ACC112 (cell line): ENCODE measurements around the gene CDH23.

ENCODE experiments used
- H2AFZ ChIP-seq: fragments of 200-600 bp; sonication (generic); one replicate; pipeline ENCODE4 v1.6.0; 2017; ENCODE audit warnings: antibody characterized with exemption, low read length; ENCODE audit not compliant: unreplicated experiment
- H3K27ac ChIP-seq: fragments of 200-600 bp; sonication (generic); 2 replicates; pipeline ENCODE4 v1.5.1; 2014; ENCODE audit warnings: low read depth, mild to moderate bottlenecking, antibody characterized with exemption, low read length, moderate library complexity
- H3K27me3 ChIP-seq: fragments of 200-600 bp; sonication (generic); 2 replicates; pipeline ENCODE4 v1.6.1; 2014; ENCODE audit warnings: mild to moderate bottlenecking, antibody characterized with exemption, low read length, moderate library complexity, mixed read lengths; ENCODE audit not compliant: insufficient read depth
- H3K36me3 ChIP-seq: fragments of 200-600 bp; sonication (generic); 2 replicates; pipeline ENCODE4 v1.6.1; 2016; ENCODE audit warnings: mild to moderate bottlenecking, antibody characterized with exemption, low read length, moderate library complexity, mixed read lengths; ENCODE audit not compliant: insufficient read depth
- H3K4me1 ChIP-seq: fragments of 200-600 bp; sonication (generic); one replicate; pipeline ENCODE4 v1.6.1; 2016; ENCODE audit warnings: low read length, mixed read lengths; ENCODE audit not compliant: insufficient read depth, unreplicated experiment, control insufficient read depth
- H3K4me3 ChIP-seq: fragments of 200-600 bp; sonication (generic); 2 replicates; pipeline ENCODE4 v1.5.1; 2014; ENCODE audit warnings: mild to moderate bottlenecking, low read depth, low read length
- H3K79me2 ChIP-seq: fragments of 200-600 bp; sonication (generic); one replicate; pipeline ENCODE4 v1.6.0; 2016; ENCODE audit warnings: low read length; ENCODE audit not compliant: control insufficient read depth, unreplicated experiment, insufficient read depth

Gene CDH23

DNA sequence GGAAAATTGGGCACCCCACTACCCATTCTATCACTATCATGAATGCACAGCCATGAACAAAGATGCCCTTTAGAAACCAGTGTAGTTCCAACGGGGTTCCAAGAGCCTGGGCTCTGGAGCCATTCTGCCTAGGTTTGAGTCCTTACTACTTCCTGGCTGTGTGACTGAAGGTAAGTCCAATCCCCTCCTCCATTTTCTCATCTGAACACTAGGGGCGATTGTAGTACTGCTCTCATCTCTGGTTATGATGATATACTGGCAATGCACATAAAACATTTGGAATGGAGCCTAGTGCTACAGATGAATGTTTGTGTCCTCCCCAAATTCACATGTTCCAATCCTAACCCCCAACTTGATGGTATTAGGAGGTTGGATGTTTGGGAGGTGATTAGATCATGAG is 28.1 kb upstream of the CDH23 start:
- no peaks in the 10 kb centered on the region for H3K79me2 ChIP-seq
- H2AFZ ChIP-seq = no peak overlapping the region
- no peak overlapping the region for H3K27ac ChIP-seq
- peaks cover 22% of the 10 kb centered on the region for H3K27me3 ChIP-seq
- H3K4me3 ChIP-seq = no peak overlapping the region
- no peaks in the 10 kb centered on the region for H3K36me3 ChIP-seq
- no peaks in the 10 kb centered on the region for H3K4me1 ChIP-seq

DNA sequence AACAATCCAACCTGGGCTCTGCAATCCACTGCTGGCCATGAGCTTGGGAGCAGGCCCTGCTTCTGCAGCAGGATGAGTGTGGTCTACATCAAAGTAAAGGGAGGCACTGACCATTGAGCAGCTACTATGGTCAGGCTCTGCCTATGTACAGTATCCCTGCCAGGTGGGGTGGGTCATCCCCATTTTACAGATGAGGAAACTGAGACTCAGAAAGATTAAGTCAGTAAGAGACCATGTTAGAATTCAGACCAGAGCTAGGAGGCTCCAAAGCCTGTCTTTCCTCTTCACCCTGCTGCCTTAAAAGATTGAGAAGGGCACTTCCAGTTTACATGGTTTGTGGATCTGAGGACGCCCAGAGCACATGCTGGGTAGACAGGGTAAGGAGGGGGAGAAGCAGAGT is 27.1 kb upstream of the CDH23 start:
- no peak overlapping the region for H3K27ac ChIP-seq
- H3K79me2 ChIP-seq = no peaks in the 10 kb centered on the region
- no peak overlapping the region for H3K4me3 ChIP-seq
- peaks cover 24% of the 10 kb centered on the region for H3K27me3 ChIP-seq
- no peak overlapping the region for H2AFZ ChIP-seq
- H3K4me1 ChIP-seq = no peaks in the 10 kb centered on the region
- no peaks in the 10 kb centered on the region for H3K36me3 ChIP-seq

DNA sequence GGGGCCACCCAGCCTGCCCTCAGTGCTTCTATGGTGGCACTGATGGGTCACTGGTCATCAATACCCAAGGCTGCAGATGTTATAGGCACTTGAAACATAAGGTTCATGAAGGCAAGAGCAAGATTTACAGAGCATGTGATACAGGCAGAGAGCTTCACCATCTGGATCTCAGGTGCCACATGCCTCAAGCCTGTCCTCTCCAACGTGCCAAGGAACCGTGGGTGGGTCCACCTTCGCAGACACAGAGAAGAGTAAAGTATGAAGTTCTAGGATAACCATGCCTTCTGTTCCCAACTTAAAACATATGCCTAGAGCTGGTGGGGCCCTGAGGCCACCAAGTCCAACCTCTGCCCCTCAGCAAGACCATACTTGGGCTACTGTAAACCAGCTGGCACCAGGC is 26.7 kb upstream of the CDH23 start:
- no peak overlapping the region for H3K4me3 ChIP-seq
- no peak overlapping the region for H3K27ac ChIP-seq
- H2AFZ ChIP-seq = no peak overlapping the region
- H3K36me3 ChIP-seq = no peaks in the 10 kb centered on the region
- H3K79me2 ChIP-seq = no peaks in the 10 kb centered on the region
- no peaks in the 10 kb centered on the region for H3K4me1 ChIP-seq
- H3K27me3 ChIP-seq = peaks cover 24% of the 10 kb centered on the region

DNA sequence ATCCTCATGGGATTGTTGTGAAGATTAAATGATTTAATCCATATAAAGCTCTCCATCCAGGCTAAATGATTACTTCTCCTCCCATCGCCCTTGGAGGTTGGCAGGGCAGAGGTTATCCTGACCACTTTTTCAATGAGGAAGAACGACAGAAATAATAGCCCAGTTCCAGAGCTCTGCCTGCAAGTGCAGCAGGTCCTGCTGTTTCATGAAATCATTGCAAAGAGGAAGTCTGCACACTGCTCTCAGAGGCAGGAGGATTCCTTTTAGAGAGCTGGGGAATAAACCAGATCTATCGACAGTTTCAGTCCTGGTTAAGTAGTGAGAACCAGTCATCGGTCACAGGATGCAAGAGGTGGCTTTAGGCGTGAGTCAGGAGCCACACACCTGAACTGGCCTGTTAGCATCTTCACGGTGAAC is 25.0 kb upstream of the CDH23 start:
- Histone ChIP-seq H2AFZ (no peak overlapping the region), H3K36me3 (no peaks in the 10 kb centered on the region), H3K79me2 (no peaks in the 10 kb centered on the region), H3K27me3 (peaks cover 24% of the 10 kb centered on the region), H3K4me1 (no peaks in the 10 kb centered on the region), H3K27ac (no peak overlapping the region), H3K4me3 (no peak overlapping the region)

DNA sequence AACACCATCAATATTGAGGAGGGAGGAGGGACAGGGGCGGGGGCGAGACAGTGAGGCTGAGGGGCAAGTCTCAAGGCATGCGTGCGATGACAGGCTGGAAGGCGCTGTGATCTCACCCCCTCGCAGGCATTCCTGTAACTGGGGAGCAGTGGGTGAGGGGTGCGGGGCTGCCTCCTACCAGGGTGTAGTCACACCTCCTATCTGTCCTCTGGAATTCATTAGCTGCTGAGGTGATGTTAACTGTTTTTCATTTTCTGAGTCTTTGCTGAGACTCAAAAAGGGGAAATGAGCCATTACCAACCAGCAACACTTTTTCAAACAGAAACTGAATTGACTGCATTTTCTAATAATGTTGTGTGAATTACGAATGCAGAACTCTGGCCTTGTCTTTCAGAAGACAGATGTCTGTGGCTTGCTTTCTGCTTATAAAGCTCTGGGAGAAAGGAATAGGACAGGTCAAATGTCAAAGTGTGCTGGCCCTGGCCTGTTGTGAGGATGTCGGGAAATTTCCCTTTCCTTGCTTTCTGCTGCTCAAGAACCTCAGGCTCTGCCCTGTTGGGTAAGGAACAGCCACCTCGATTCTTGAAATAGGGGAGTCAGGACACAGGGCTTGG is 23.7 kb upstream of the CDH23 start:
- peaks cover 24% of the 10 kb centered on the region for H3K27me3 ChIP-seq
- H3K4me3 ChIP-seq = no peak overlapping the region
- H3K4me1 ChIP-seq = no peaks in the 10 kb centered on the region
- H3K36me3 ChIP-seq = no peaks in the 10 kb centered on the region
- H3K79me2 ChIP-seq = no peaks in the 10 kb centered on the region
- no peak overlapping the region for H2AFZ ChIP-seq
- no peak overlapping the region for H3K27ac ChIP-seq

DNA sequence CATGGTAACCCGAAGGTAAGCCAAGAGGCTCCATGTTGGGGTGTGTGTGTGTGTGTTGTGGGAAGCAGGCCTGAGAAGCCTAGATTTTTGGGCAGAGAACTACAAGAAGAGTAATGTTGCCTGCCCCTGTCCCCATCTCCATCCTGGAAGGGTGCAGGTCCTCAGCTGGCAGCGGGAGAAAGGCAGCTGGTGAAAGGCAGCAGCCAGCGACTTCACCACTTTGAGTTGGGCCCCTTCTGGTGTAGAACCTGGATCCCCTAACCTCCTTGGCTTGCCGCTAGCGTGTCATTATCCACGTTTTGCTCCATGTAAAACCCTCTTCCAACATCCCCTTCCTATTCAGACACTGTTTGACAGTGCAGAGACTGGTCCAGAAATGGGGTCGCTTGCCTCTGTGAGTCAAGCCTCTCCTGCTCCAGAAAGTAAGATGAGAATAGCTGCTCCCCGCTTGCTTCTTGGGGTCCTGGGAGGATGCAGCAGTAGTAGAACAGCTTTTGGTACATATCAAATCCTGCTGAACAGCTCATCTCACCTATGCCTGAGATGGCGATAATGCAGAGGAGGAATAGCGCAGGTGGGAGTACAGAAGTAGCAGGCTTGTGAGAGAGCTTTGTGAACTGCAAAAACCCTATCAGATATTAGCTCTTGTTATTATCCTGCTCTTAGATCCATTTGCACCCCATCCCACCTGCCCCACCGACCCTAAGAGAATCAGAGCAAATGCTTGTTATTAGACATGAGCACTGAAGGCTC is 22.1 kb upstream of the CDH23 start:
- H2AFZ ChIP-seq = no peak overlapping the region
- H3K27me3 ChIP-seq = peaks cover 26% of the 10 kb centered on the region
- no peaks in the 10 kb centered on the region for H3K4me1 ChIP-seq
- no peak overlapping the region for H3K4me3 ChIP-seq
- H3K36me3 ChIP-seq = no peaks in the 10 kb centered on the region
- H3K79me2 ChIP-seq = no peaks in the 10 kb centered on the region
- no peak overlapping the region for H3K27ac ChIP-seq

DNA sequence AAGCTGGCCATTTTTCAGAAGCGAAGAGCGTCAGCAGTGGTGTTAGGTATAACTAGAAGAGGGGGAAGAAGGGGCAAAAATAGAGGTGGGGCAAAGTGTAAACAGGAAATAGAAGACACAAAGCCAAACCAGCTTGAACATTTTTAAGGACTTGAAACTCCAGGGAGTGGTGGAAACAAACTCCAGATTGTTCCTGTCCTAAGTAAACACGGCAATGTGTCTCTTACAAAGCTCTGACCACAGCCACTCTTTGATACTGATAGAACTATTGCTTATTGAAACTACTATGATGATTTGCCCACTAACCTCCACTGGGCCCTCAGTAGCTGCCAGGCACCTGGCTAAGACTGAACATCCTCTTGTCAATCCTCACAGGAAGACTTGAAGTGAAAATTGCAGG is 20.8 kb upstream of the CDH23 start:
- no peaks in the 10 kb centered on the region for H3K36me3 ChIP-seq
- no peak overlapping the region for H2AFZ ChIP-seq
- H3K27ac ChIP-seq = no peak overlapping the region
- H3K79me2 ChIP-seq = no peaks in the 10 kb centered on the region
- H3K27me3 ChIP-seq = peaks cover 26% of the 10 kb centered on the region
- H3K4me1 ChIP-seq = no peaks in the 10 kb centered on the region
- no peak overlapping the region for H3K4me3 ChIP-seq

DNA sequence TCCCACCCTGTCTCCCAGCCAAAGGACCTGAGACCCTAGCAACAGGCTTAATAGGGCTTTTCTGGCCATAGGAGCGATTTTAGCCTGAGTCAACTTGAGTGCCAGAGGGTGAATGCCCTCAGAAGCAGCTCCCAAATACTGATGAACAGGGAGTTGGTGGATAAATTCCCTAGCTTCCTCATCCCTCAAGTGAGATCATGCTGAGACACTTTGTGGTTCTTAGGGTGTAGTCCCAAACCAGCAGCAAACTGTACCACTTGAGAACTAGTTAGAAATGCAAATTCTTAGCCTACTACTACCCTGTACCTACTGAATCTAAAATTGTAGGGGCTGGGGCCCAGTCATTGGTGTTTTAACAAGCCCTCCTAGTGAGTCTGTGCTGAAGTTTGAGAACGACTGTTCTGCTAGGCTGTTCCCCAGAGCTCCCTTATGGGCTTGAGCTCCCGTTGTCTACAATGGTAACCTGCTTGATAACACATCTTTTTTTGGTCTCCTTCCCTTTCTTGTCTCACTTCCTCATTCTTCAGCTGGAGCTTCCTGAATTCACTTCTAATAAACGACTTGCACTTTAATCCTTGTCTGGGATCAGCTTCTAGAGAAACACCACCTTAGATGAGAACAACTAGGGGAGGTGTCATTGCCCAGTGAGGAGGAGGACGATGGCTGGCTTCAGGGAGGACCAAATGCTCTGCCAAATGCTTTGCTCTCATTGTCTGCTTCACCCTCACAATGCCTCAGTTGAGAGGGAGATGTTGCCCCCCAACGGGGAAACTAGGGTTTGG is 18.2 kb upstream of the CDH23 start:
- H3K4me1 ChIP-seq = no peaks in the 10 kb centered on the region
- H3K36me3 ChIP-seq = no peaks in the 10 kb centered on the region
- no peak overlapping the region for H3K4me3 ChIP-seq
- H3K27me3 ChIP-seq = peaks cover 6% of the 10 kb centered on the region; the same call in 1 of the 2 replicates
- no peak overlapping the region for H2AFZ ChIP-seq
- no peaks in the 10 kb centered on the region for H3K79me2 ChIP-seq
- H3K27ac ChIP-seq = no peak overlapping the region

DNA sequence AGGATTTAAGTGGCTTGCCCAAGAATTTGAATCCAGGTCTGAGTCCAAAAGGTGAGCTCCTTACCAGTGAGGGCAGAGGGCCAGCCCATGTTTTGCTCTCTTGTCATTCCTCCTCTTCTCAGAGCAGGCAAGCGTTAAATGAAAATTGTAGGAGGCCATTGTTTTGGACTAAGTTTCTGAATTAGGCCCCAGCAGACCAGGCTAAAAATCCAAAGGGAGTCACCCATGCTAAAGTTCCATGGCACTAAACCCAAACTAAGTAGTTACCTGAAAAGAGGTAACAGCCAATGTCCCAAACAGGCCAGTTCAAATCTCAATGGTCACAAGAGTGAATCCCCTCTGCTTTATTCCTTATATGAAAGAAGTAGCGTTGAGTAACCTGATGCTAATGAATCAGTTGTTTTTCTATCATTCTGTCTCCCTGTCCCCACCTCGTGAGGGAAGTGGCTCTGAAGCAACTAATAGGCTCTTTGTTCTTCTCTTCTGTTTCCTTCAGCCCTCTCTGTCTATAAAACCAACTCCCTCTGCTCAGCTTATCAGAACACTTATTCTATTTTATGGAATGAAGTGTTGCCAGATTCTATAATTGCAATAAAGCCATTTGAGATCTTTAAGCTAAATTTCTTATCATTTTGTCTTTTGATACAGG is 17.5 kb upstream of the CDH23 start:
- no peak overlapping the region for H3K4me3 ChIP-seq
- no peak overlapping the region for H2AFZ ChIP-seq
- no peak overlapping the region for H3K27ac ChIP-seq
- H3K36me3 ChIP-seq = no peaks in the 10 kb centered on the region
- no peaks in the 10 kb centered on the region for H3K79me2 ChIP-seq
- no peaks in the 10 kb centered on the region for H3K4me1 ChIP-seq
- H3K27me3 ChIP-seq = 0 out of 2 replicates have a peak, but pooled peaks cover 3% of the 10 kb centered on the region

DNA sequence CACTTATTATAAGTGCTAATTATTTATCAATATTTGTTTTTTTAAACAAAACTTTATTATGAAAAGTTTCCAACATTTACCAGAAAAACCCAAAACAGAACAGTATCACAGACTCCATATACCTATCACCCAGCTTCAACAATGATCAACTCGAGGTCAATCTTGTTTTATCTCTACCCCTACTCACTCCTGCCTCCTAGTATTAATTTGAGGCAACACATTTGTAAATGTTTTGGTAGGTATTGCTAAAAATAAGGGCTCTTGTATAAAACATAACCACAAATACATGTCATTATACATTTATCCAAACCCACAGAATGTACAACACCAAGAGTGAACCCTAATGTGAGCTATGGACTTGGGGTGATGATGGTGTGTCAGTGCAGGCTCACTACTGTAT is 15.9 kb upstream of the CDH23 start:
- Histone ChIP-seq H2AFZ (no peak overlapping the region), H3K4me1 (no peaks in the 10 kb centered on the region), H3K27me3 (0 out of 2 replicates have a peak, but pooled peaks cover 3% of the 10 kb centered on the region), H3K36me3 (no peaks in the 10 kb centered on the region), H3K27ac (no peak overlapping the region), H3K4me3 (no peak overlapping the region), H3K79me2 (no peaks in the 10 kb centered on the region)
